HL-60 (cell line): Measurements from ENCODE around the gene SUFU.

Experiments used
- POLR2AphosphoS5 ChIP-seq: IDR thresholded peaks from 2 replicates; pipeline ENCODE4 v1.6.1; 2012; ENCODE audit warnings: low read depth
- SPI1 ChIP-seq: IDR thresholded peaks from 2 replicates; pipeline ENCODE4 v1.6.1; 2012; ENCODE audit warnings: low read depth, mild to moderate bottlenecking, borderline replicate concordance
- TF ChIP-seq, protein P1 (sequence below): IDR thresholded peaks from one replicate; pipeline ENCODE4 v1.5.1; 2011; ENCODE audit warnings: low read length, control low read depth, inconsistent platforms; ENCODE audit not compliant: insufficient read depth
- TF ChIP-seq, protein P2 (sequence below): IDR thresholded peaks from 2 replicates; pipeline ENCODE4 v1.6.1; 2012; ENCODE audit warnings: low read depth; ENCODE audit not compliant: insufficient replicate concordance

DNA sequence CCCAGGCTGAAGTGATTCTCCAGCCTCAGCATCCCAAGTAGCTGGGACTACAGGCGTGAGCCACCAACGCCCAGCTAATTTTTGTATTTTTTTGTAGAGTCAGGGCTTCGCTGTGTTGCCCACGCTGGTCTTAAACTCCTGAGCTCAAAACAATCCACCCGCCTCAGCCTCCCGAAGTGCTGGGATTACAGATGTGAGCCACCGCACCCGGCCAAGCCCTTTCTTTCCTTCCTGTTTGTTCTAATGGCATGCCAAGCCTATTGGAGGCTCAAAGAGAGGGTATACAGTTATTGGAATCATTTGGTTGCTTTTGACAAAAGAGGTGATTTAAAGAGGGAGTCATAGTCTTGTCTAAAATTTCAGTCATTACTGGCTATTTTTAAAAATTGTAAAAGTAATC lies 94.5 kb downstream of the SUFU start:
- TF ChIP-seq POLR2AphosphoS5 (no peak), SPI1 (no peak)
- TF ChIP-seq, protein P1, sequence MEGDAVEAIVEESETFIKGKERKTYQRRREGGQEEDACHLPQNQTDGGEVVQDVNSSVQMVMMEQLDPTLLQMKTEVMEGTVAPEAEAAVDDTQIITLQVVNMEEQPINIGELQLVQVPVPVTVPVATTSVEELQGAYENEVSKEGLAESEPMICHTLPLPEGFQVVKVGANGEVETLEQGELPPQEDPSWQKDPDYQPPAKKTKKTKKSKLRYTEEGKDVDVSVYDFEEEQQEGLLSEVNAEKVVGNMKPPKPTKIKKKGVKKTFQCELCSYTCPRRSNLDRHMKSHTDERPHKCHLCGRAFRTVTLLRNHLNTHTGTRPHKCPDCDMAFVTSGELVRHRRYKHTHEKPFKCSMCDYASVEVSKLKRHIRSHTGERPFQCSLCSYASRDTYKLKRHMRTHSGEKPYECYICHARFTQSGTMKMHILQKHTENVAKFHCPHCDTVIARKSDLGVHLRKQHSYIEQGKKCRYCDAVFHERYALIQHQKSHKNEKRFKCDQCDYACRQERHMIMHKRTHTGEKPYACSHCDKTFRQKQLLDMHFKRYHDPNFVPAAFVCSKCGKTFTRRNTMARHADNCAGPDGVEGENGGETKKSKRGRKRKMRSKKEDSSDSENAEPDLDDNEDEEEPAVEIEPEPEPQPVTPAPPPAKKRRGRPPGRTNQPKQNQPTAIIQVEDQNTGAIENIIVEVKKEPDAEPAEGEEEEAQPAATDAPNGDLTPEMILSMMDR: no peak
- TF ChIP-seq, protein P2, sequence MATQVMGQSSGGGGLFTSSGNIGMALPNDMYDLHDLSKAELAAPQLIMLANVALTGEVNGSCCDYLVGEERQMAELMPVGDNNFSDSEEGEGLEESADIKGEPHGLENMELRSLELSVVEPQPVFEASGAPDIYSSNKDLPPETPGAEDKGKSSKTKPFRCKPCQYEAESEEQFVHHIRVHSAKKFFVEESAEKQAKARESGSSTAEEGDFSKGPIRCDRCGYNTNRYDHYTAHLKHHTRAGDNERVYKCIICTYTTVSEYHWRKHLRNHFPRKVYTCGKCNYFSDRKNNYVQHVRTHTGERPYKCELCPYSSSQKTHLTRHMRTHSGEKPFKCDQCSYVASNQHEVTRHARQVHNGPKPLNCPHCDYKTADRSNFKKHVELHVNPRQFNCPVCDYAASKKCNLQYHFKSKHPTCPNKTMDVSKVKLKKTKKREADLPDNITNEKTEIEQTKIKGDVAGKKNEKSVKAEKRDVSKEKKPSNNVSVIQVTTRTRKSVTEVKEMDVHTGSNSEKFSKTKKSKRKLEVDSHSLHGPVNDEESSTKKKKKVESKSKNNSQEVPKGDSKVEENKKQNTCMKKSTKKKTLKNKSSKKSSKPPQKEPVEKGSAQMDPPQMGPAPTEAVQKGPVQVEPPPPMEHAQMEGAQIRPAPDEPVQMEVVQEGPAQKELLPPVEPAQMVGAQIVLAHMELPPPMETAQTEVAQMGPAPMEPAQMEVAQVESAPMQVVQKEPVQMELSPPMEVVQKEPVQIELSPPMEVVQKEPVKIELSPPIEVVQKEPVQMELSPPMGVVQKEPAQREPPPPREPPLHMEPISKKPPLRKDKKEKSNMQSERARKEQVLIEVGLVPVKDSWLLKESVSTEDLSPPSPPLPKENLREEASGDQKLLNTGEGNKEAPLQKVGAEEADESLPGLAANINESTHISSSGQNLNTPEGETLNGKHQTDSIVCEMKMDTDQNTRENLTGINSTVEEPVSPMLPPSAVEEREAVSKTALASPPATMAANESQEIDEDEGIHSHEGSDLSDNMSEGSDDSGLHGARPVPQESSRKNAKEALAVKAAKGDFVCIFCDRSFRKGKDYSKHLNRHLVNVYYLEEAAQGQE: no peak
